Measurements from ENCODE around the gene AKT3.

Gene AKT3

GRCh38 chr1:243508303-243508713, 341.7 kb downstream of the AKT3 start:
- DNase-seq (ENCODE audit: low read depth) = no peak

- no peak for DNase-seq (ENCODE audit: low read depth)
Measured at GRCh38 chr1:243507672-243508302, 342.3 kb downstream of the AKT3 start.

GRCh38 chr1:243507001-243507671, 342.9 kb downstream of the AKT3 start:
- no peak for DNase-seq (ENCODE audit: low read depth)

- no peak for DNase-seq (ENCODE audit: low read depth)
Measured at GRCh38 chr1:243505986-243506689, 343.9 kb downstream of the AKT3 start.

- DNase-seq (ENCODE audit: low read depth) = no peak
Measured at GRCh38 chr1:243503155-243503554, 346.9 kb downstream of the AKT3 start.

GRCh38 chr1:243501002-243501401, 349.0 kb downstream of the AKT3 start:
- DNase-seq (ENCODE audit: low read depth) = no peak

GRCh38 chr1:243500512-243500911, 349.5 kb downstream of the AKT3 start:
- DNase-seq (ENCODE audit: low read depth) = no peak

GRCh38 chr1:243499711-243500110, 350.3 kb downstream of the AKT3 start:
- DNase-seq (ENCODE audit: low read depth) = no peak

- no peak for DNase-seq (ENCODE audit: low read depth)
Measured at GRCh38 chr1:243499248-243499647, 350.8 kb downstream of the AKT3 start.

GRCh38 chr1:243497939-243498681, 351.9 kb downstream of the AKT3 start:
- no peak for DNase-seq (ENCODE audit: low read depth)

GRCh38 chr1:243496806-243497205, 353.2 kb downstream of the AKT3 start:
- no peak for DNase-seq (ENCODE audit: low read depth)

GRCh38 chr1:243496187-243496646, 353.8 kb downstream of the AKT3 start:
- no peak for DNase-seq (ENCODE audit: low read depth)

- no peak for DNase-seq (ENCODE audit: low read depth)
Measured at GRCh38 chr1:243495442-243496186, 354.4 kb downstream of the AKT3 start.

- DNase-seq (ENCODE audit: low read depth) = no peak
Measured at GRCh38 chr1:243494741-243495431, 355.2 kb downstream of the AKT3 start.

GRCh38 chr1:243493156-243494129, 356.6 kb downstream of the AKT3 start:
- DNase-seq (ENCODE audit: low read depth) = no peak

- DNase-seq (ENCODE audit: low read depth) = no peak
Measured at GRCh38 chr1:243490748-243491686, 359.0 kb downstream of the AKT3 start.

- DNase-seq (ENCODE audit: low read depth) = no peak
Measured at GRCh38 chr1:243489681-243490546, 360.1 kb downstream of the AKT3 start.

GRCh38 chr1:243489158-243489527, 360.9 kb downstream of the AKT3 start:
- DNase-seq (ENCODE audit: low read depth) = no peak

Data from HS-27A (cell line).